ENCODE measurements around the gene PHF3. TPM values are rescaled to one million over a fixed set of nuclear protein-coding genes. Genes with fewer than 3 reads are reported as not detected.

PHF3 gene
- total and polyA plus RNA-seq, 2 experiments from 2014 or later: 37.1 to 77.3 TPM

DNA sequence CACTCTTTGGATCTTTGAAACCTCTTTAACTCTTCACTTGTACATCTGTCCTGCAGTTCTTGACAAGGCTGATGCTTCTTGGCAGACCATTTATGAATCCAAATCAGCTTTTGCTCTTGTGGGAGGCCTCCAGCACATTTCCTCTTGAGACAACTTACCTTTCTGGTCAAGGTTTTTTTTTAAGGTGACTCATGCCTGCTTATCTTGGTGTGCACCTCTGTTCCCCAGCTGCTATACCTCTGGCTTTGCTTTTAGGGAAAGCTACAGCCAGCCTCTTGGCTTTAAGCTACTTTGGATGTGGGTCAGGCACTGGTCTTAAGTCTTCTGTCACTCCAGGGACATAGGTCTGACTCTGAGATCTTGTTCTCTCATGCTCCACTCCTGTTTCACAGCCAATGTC is 106.5 kb downstream of the PHF3 start:
- Histone ChIP-seq H3K27ac (ENCODE audit: low read depth) (no peak overlapping the region), H3K27me3 (ENCODE audit: insufficient read depth) (no peaks in the 10 kb centered on the region), H3K79me2 (replicated peaks; ENCODE audit: insufficient read depth) (no peaks in the 10 kb centered on the region), H2AFZ (no peak overlapping the region), H3K9me2 (ENCODE audit: insufficient read depth) (no peaks in the 10 kb centered on the region; the same call in 1 of the 2 replicates), H3K4me3 (no peak overlapping the region), H3K4me1 (ENCODE audit: insufficient read depth) (no peaks in the 10 kb centered on the region), H3K4me2 (no peak overlapping the region), H3K36me3 (ENCODE audit: insufficient read depth) (no peaks in the 10 kb centered on the region), H3F3A (replicated peaks; ENCODE audit: low read depth) (no peaks in the 10 kb centered on the region), H4K20me1 (replicated peaks; ENCODE audit: insufficient read depth) (no peaks in the 10 kb centered on the region)
- TF ChIP-seq ETS1 (IDR thresholded peaks at IDR 0.05): no peak
- peaks cover 3% of the 10 kb centered on the region for H3K27me3 Mint-ChIP-seq (ENCODE audit: insufficient read depth, low read depth, poor library complexity)
- H3K4me3 Mint-ChIP-seq: no peak overlapping the region
- ATAC-seq: no peak
- H3K27ac Mint-ChIP-seq: no peak overlapping the region
- H3K36me3 Mint-ChIP-seq (ENCODE audit: low read depth): no peaks in the 10 kb centered on the region; the same call in 1 of the 3 replicates
- DNase-seq (ENCODE audit: low spot score): no peak
- H3K4me1 Mint-ChIP-seq: no peaks in the 10 kb centered on the region
- peaks cover 6% of the 10 kb centered on the region; the same call in 2 of the 3 replicates for H3K9me3 Mint-ChIP-seq

- TF ChIP-seq, protein P1, sequence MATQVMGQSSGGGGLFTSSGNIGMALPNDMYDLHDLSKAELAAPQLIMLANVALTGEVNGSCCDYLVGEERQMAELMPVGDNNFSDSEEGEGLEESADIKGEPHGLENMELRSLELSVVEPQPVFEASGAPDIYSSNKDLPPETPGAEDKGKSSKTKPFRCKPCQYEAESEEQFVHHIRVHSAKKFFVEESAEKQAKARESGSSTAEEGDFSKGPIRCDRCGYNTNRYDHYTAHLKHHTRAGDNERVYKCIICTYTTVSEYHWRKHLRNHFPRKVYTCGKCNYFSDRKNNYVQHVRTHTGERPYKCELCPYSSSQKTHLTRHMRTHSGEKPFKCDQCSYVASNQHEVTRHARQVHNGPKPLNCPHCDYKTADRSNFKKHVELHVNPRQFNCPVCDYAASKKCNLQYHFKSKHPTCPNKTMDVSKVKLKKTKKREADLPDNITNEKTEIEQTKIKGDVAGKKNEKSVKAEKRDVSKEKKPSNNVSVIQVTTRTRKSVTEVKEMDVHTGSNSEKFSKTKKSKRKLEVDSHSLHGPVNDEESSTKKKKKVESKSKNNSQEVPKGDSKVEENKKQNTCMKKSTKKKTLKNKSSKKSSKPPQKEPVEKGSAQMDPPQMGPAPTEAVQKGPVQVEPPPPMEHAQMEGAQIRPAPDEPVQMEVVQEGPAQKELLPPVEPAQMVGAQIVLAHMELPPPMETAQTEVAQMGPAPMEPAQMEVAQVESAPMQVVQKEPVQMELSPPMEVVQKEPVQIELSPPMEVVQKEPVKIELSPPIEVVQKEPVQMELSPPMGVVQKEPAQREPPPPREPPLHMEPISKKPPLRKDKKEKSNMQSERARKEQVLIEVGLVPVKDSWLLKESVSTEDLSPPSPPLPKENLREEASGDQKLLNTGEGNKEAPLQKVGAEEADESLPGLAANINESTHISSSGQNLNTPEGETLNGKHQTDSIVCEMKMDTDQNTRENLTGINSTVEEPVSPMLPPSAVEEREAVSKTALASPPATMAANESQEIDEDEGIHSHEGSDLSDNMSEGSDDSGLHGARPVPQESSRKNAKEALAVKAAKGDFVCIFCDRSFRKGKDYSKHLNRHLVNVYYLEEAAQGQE (IDR thresholded peaks at IDR 0.05; ENCODE audit: unreplicated experiment): no peak
- TF ChIP-seq EZH2phosphoT487 (IDR thresholded peaks at IDR 0.05; ENCODE audit: unreplicated experiment) (no peak), STAT1 (IDR thresholded peaks at IDR 0.05; ENCODE audit: unreplicated experiment) (no peak)
- H3K9me2 ChIP-seq (ENCODE audit: insufficient read depth): no peaks in the 10 kb centered on the region; the same call in 1 of the 2 replicates
- H3K36me3 ChIP-seq (ENCODE audit: insufficient read depth): no peaks in the 10 kb centered on the region
- DNase-seq (ENCODE audit: low spot score): no peak
- no peak overlapping the region for H2AFZ ChIP-seq
- no peaks in the 10 kb centered on the region for H3F3A ChIP-seq (replicated peaks; ENCODE audit: low read depth)
- ATAC-seq: no peak
- H3K4me1 ChIP-seq (ENCODE audit: insufficient read depth): no peaks in the 10 kb centered on the region
- H3K4me3 ChIP-seq: no peak overlapping the region
- no peaks in the 10 kb centered on the region for H3K27me3 ChIP-seq (ENCODE audit: insufficient read depth)
- no peak overlapping the region for H3K4me2 ChIP-seq
- H3K27ac ChIP-seq (ENCODE audit: low read depth): no peak overlapping the region
- H3K4me3 Mint-ChIP-seq: no peak overlapping the region
- H3K27ac Mint-ChIP-seq: no peak overlapping the region
- H3K9me3 Mint-ChIP-seq: peaks cover 5% of the 10 kb centered on the region; the same call in 1 of the 3 replicates
- H3K4me1 Mint-ChIP-seq: no peaks in the 10 kb centered on the region; the same call in 2 of the 3 replicates
- no peaks in the 10 kb centered on the region; the same call in 1 of the 3 replicates for H3K36me3 Mint-ChIP-seq (ENCODE audit: low read depth)
- no peaks in the 10 kb centered on the region for H3K79me2 ChIP-seq (replicated peaks; ENCODE audit: insufficient read depth)
- H3K27me3 Mint-ChIP-seq (ENCODE audit: insufficient read depth, low read depth, poor library complexity): peaks cover 4% of the 10 kb centered on the region
- H4K20me1 ChIP-seq (replicated peaks; ENCODE audit: insufficient read depth): no peaks in the 10 kb centered on the region
Observed at GRCh38 chr6:63743691-63744090, 108.1 kb downstream of the PHF3 start.

GRCh38 chr6:63744810-63745209 is 109.2 kb downstream of the PHF3 start:
- no peak overlapping the region for H3K4me3 ChIP-seq
- Mint-ChIP-seq H3K36me3 (ENCODE audit: low read depth) (no peaks in the 10 kb centered on the region; the same call in 2 of the 3 replicates), H3K9me3 (peaks cover 2% of the 10 kb centered on the region; the same call in 1 of the 3 replicates), H3K27ac (no peak overlapping the region), H3K27me3 (ENCODE audit: insufficient read depth, low read depth, poor library complexity) (peaks cover 2% of the 10 kb centered on the region), H3K4me3 (no peak overlapping the region), H3K4me1 (peaks cover 9% of the 10 kb centered on the region)
- H3K36me3 ChIP-seq (ENCODE audit: insufficient read depth): no peaks in the 10 kb centered on the region
- H3K27me3 ChIP-seq (ENCODE audit: insufficient read depth): no peaks in the 10 kb centered on the region
- H3K4me2 ChIP-seq: no peak overlapping the region
- H3K9me2 ChIP-seq (ENCODE audit: insufficient read depth): no peaks in the 10 kb centered on the region; the same call in 1 of the 2 replicates
- H3K79me2 ChIP-seq (replicated peaks; ENCODE audit: insufficient read depth): no peaks in the 10 kb centered on the region
- no peaks in the 10 kb centered on the region for H4K20me1 ChIP-seq (replicated peaks; ENCODE audit: insufficient read depth)
- no peak for DNase-seq (ENCODE audit: low spot score)
- no peak overlapping the region for H2AFZ ChIP-seq
- no peak overlapping the region for H3K27ac ChIP-seq (ENCODE audit: low read depth)
- H3K4me1 ChIP-seq (ENCODE audit: insufficient read depth): no peaks in the 10 kb centered on the region
- no peak for ATAC-seq
- no peaks in the 10 kb centered on the region for H3F3A ChIP-seq (replicated peaks; ENCODE audit: low read depth)
- TF ChIP-seq ZNF331 (CRISPR knock-in tag; IDR thresholded peaks at IDR 0.05; ENCODE audit: low read depth) (no peak), CREB1 (CRISPR knock-in tag; IDR thresholded peaks at IDR 0.05; ENCODE audit: low read depth) (no peak), NANOG (IDR thresholded peaks at IDR 0.05; ENCODE audit: borderline replicate concordance) (no peak), JUNB (IDR thresholded peaks at IDR 0.05; ENCODE audit: unreplicated experiment) (no peak), ETS1 (IDR thresholded peaks at IDR 0.05) (no peak), EZH2phosphoT487 (IDR thresholded peaks at IDR 0.05; ENCODE audit: unreplicated experiment) (no peak), ZNF114 (CRISPR knock-in tag; IDR thresholded peaks at IDR 0.05) (no peak), STAT1 (IDR thresholded peaks at IDR 0.05; ENCODE audit: unreplicated experiment) (no peak), POLR2AphosphoS5 (IDR thresholded peaks at IDR 0.05; ENCODE audit: low read depth) (no peak)
- TF ChIP-seq, protein P1 (IDR thresholded peaks at IDR 0.05; ENCODE audit: unreplicated experiment): no peak
